ENCODE measurements around the gene OR1M1.

- TF ChIP-seq, protein P1, sequence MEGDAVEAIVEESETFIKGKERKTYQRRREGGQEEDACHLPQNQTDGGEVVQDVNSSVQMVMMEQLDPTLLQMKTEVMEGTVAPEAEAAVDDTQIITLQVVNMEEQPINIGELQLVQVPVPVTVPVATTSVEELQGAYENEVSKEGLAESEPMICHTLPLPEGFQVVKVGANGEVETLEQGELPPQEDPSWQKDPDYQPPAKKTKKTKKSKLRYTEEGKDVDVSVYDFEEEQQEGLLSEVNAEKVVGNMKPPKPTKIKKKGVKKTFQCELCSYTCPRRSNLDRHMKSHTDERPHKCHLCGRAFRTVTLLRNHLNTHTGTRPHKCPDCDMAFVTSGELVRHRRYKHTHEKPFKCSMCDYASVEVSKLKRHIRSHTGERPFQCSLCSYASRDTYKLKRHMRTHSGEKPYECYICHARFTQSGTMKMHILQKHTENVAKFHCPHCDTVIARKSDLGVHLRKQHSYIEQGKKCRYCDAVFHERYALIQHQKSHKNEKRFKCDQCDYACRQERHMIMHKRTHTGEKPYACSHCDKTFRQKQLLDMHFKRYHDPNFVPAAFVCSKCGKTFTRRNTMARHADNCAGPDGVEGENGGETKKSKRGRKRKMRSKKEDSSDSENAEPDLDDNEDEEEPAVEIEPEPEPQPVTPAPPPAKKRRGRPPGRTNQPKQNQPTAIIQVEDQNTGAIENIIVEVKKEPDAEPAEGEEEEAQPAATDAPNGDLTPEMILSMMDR (IDR thresholded peaks at IDR 0.05; ENCODE audit: insufficient read depth, low read depth, low read length), result no peak
- no peak for TF ChIP-seq EZH2 (IDR thresholded peaks at IDR 0.05; ENCODE audit: insufficient read depth, low read length)
Measured at GRCh38 chr19:9061879-9062278, 25.0 kb upstream of the OR1M1 start.
